Transverse colon (tissue), 3 donors: ENCODE measurements around the gene HMGXB3.

ENCODE experiments used
- CTCF ChIP-seq, 5 experiments: fragments of 200-600 bp in 3 of 5; fragments of 450-650 bp in 2 of 5; sonication (generic) in 3 of 5; IDR thresholded peaks; 1 replicate in 2 of 5; 2 replicates in 3 of 5; pipeline ENCODE4 v1.5.1; 2016 to 2017; ENCODE audit warnings: antibody characterized with exemption in 5 of 5, inconsistent platforms in 3 of 5, mild to moderate bottlenecking in 2 of 5, moderate library complexity in 1 of 5
- POLR2A ChIP-seq: fragments of 450-650 bp; IDR thresholded peaks from one replicate; pipeline ENCODE4 v1.6.1; 2016; ENCODE audit warnings: antibody characterized with exemption, mild to moderate bottlenecking, moderate library complexity

- TF ChIP-seq CTCF (IDR thresholded peaks at IDR 0.05): no peak
- no peak for TF ChIP-seq POLR2A
These were observed 31.2 kb upstream of the HMGXB3 start for GRCh38 chr5:149969181-149969930.
